A549 (cell line): Measurements from ENCODE around the gene RNF225. TPM values are rescaled to one million over a fixed set of nuclear protein-coding genes. Genes with fewer than 3 reads are reported as not detected.
"Not testable (repeated sequence)": the region's sequence is repeated elsewhere in the genome, so short reads cannot be mapped to it uniquely, and the experiment has no call there.

ENCODE experiments used
- ATAC-seq, 2 experiments: fragments of 200-7000 bp in 1 of 2; fragments of >200 bp in 1 of 2; cut with Nextera tagmentation in 1 of 2; cut with Tn5 transposase in 1 of 2; 3 replicates each; pipeline versions ENCODE4 v1.8.0 to v1.9.1; 2018 to 2020; ENCODE audit warnings: mild to moderate bottlenecking in 1 of 2, moderate library complexity in 1 of 2
- CTCF ChIA-PET: fragments of 300-600 bp; sonication (Branson Sonifier 250); formaldehyde crosslinking; extraction: SDS; loops from one replicate; lab custom pipeline; 2021; ENCODE audit warnings: antibody characterized with exemption, inconsistent platforms; lab: Yijun Ruan, JAX
- POLR2A ChIA-PET: fragments of 350-600 bp; formaldehyde crosslinking; extraction: SDS; loops from one replicate; lab custom pipeline; 2021; ENCODE audit warnings: antibody characterized with exemption, inconsistent platforms; lab: Yijun Ruan, JAX
- DNase-seq, 2 experiments: peaks; one replicate each; pipeline versions ENCODE4 v3.0.0 to v3.0.0-alpha.2; 2011 to 2016; ENCODE audit warnings: low read depth in 1 of 2, low spot score in 1 of 2
- FAIRE-seq: peaks from 2 replicates; lab custom pipeline; 2011; peaks lifted over from hg19 to GRCh38; lab: Jason Lieb, UNC
- H3K27ac ChIP-seq, 2 experiments: fragments of >200 bp; sonication (Bioruptor Twin); formaldehyde crosslinking; 3 replicates each; pipeline ENCODE4 v1.5.1; 2016 to 2017
- H3K4me1 ChIP-seq: fragments of >200 bp; sonication (Bioruptor Twin); formaldehyde crosslinking; 3 replicates; pipeline ENCODE4 v1.6.1; 2016
- H3K4me2 ChIP-seq: fragments of >200 bp; sonication (Bioruptor Twin); formaldehyde crosslinking; 3 replicates; pipeline ENCODE4 v1.6.1; 2016
- H3K4me3 ChIP-seq: fragments of >200 bp; sonication (Bioruptor Twin); formaldehyde crosslinking; 3 replicates; pipeline ENCODE4 v1.5.1; 2016
- H3K9me3 ChIP-seq: fragments of >200 bp; sonication (Bioruptor Twin); formaldehyde crosslinking; 3 replicates; pipeline ENCODE4 v1.6.1; 2016
- EP300 ChIP-seq, 2 experiments: fragments of >200 bp; sonication (Bioruptor Twin); formaldehyde crosslinking; IDR thresholded peaks; 2 replicates in 1 of 2; 3 replicates in 1 of 2; pipeline ENCODE4 v1.6.1; 2016 to 2017
- ESRRA ChIP-seq: fragments of 150-350 bp; IDR thresholded peaks from 2 replicates; pipeline ENCODE4 v1.6.1; 2014; ENCODE audit warnings: mild to moderate bottlenecking, low read length, borderline replicate concordance
- FOSB ChIP-seq: fragments of 250-450 bp; sonication (Bioruptor Pico); IDR thresholded peaks from 2 replicates; pipeline ENCODE4 v1.5.0; 2020; ENCODE audit warnings: mild to moderate bottlenecking, moderate library complexity
- FOXS1 ChIP-seq: fragments of 250-450 bp; sonication (Bioruptor Pico); IDR thresholded peaks from 2 replicates; pipeline ENCODE4 v1.5.0; 2020; ENCODE audit warnings: mild to moderate bottlenecking, moderate library complexity
- HDAC2 ChIP-seq: fragments of 200-600 bp; sonication (generic); IDR thresholded peaks from 2 replicates; pipeline ENCODE4 v1.6.1; 2016
- HEYL ChIP-seq: fragments of 250-450 bp; sonication (Bioruptor Pico); IDR thresholded peaks from 2 replicates; pipeline ENCODE4 v1.8.0; 2021; ENCODE audit warnings: mild to moderate bottlenecking, moderate library complexity
- HOXB13 ChIP-seq: fragments of 250-450 bp; sonication (Bioruptor Pico); IDR thresholded peaks from 2 replicates; pipeline ENCODE4 v1.5.0; 2020; ENCODE audit warnings: low read depth, mild to moderate bottlenecking, moderate library complexity
- JUN ChIP-seq, 2 experiments: fragments of >200 bp; sonication (Bioruptor Twin); formaldehyde crosslinking; IDR thresholded peaks; 2 replicates in 1 of 2; 3 replicates in 1 of 2; pipeline ENCODE4 v1.6.1; 2016 to 2017
- JUNB ChIP-seq: fragments of >200 bp; sonication (Bioruptor Twin); formaldehyde crosslinking; IDR thresholded peaks from 2 replicates; pipeline ENCODE4 v1.6.1; 2016
- KDM5A ChIP-seq: fragments of 200-600 bp; sonication (generic); IDR thresholded peaks from 2 replicates; pipeline ENCODE4 v1.6.1; 2016; ENCODE audit warnings: antibody characterized with exemption, mild to moderate bottlenecking
- MAFK ChIP-seq: fragments of 450-650 bp; IDR thresholded peaks from 2 replicates; pipeline ENCODE4 v1.6.1; 2014; ENCODE audit not compliant: partially characterized antibody
- MAZ ChIP-seq: fragments of 150-350 bp; IDR thresholded peaks from 2 replicates; pipeline ENCODE4 v1.6.1; 2014; ENCODE audit warnings: antibody characterized with exemption, low read depth, low read length, borderline replicate concordance
- POLR2A ChIP-seq: IDR thresholded peaks from 2 replicates; pipeline ENCODE4 v1.6.1; 2012; ENCODE audit warnings: mild to moderate bottlenecking, low read length
- RCOR1 ChIP-seq: fragments of 150-350 bp; IDR thresholded peaks from 2 replicates; pipeline ENCODE4 v1.6.1; 2014; ENCODE audit warnings: antibody characterized with exemption, low read length, low read depth
- SMC3 ChIP-seq: fragments of >200 bp; sonication (Bioruptor Twin); formaldehyde crosslinking; IDR thresholded peaks from 3 replicates; pipeline ENCODE4 v1.6.1; 2018; ENCODE audit warnings: inconsistent platforms
- TFCP2L1 ChIP-seq: fragments of 250-450 bp; sonication (Bioruptor Pico); IDR thresholded peaks from 2 replicates; pipeline ENCODE4 v1.5.0; 2021; ENCODE audit warnings: mild to moderate bottlenecking
- ZC3H11A ChIP-seq: fragments of 450-650 bp; IDR thresholded peaks from 2 replicates; pipeline ENCODE4 v1.6.1; 2014; ENCODE audit warnings: antibody characterized with exemption, mild to moderate bottlenecking
- ZFP36 ChIP-seq: fragments of 450-650 bp; IDR thresholded peaks from 2 replicates; pipeline ENCODE4 v1.6.1; 2014; ENCODE audit warnings: borderline replicate concordance; ENCODE audit not compliant: partially characterized antibody
- ZNF302 ChIP-seq: fragments of 250-450 bp; sonication (Bioruptor Pico); IDR thresholded peaks from 2 replicates; pipeline ENCODE4 v1.9.0; 2021; ENCODE audit warnings: inconsistent platforms, mild to moderate bottlenecking, moderate library complexity
- WGBS: methylation state at CpG from one replicate; pipeline ENCODE4 v1.1.6; 2017; ENCODE audit errors: missing lambda C conversion rate; 5-methylcytosine and 5-hydroxymethylcytosine counted together
- polyA plus RNA-seq, 4 experiments: library from polyadenylated mRNA; depleted of rRNA in 3 of 4; stranded (reverse); fragments of >200 nt; fragmentation: RNase III in 1 of 4; extraction: RNeasy Plus Mini Kit Qiagen cat#74134 plus additional on column Dnase treatment in 1 of 4; gene quantifications; 2 replicates in 3 of 4; 3 replicates in 1 of 4; pipeline ENCODE4 v1.2.3, GENCODE V29; 2011 to 2017
- TF ChIP-seq, protein P1 (sequence below): fragments of >200 bp; sonication (Bioruptor Twin); formaldehyde crosslinking; IDR thresholded peaks from 2 replicates; pipeline ENCODE4 v1.6.1; 2016
- TF ChIP-seq, protein P2 (sequence below): fragments of >200 bp; sonication (Bioruptor Twin); formaldehyde crosslinking; IDR thresholded peaks from 3 replicates; pipeline ENCODE4 v1.6.1; 2016
- TF ChIP-seq, protein P3 (sequence below): fragments of >200 bp; sonication (Bioruptor Twin); formaldehyde crosslinking; IDR thresholded peaks from 3 replicates; pipeline ENCODE4 v1.5.1; 2016
- TF ChIP-seq, protein P4 (sequence below): IDR thresholded peaks from 2 replicates; pipeline ENCODE4 v1.6.1; 2012
- TF ChIP-seq, protein P5 (sequence below): fragments of 200-600 bp; sonication (generic); IDR thresholded peaks from 2 replicates; pipeline ENCODE4 v1.6.1; 2016; ENCODE audit warnings: antibody characterized with exemption, mild to moderate bottlenecking, moderate library complexity

RNF225 gene
- polyA plus RNA-seq, 2 of the 4 experiments (the other 2 are of a cell fraction): not detected

DNA sequence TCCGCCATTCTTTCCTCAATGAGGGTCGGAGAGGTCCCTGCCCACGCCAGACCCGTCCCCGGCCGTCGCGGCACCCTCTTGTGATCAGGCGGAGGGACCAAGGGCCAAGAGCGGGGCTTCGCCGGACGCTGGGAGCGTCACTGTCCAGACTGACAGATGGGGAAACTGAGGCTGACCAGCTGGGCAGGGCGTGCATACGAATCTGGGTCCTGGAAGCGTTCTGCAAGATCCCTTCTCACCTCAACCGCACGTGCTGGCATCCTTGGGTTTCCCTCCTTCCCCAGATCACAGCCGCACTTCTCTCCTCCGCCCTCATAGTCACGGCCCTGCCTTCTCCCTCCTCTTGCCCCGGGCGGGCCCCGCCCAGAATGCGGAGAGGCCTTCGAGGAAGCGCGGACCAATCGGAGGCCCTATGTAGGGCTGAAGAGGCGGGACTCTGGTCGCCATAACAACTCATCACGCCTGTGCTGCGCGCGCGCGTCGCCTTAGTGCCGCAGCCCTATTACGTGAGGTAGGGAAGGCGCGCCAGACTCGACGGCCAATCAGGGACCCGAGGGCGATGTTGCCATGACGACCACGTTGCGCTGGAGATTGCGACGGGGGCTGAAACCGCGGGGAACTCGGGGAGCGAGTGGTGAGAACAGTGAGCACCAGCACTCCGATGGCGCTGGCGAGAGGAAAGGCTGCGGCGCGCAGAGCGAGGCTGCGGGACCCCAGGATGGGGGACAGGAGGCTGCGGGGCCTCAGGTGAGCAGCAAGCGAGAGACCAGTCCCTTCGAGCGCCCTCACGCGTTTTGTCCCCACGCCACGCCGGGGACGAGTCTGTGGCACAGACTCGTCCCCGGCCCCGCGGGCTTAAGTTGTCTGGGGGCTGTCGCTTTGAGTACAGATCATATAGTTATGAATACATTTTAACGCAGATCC lies 5.7 kb downstream of the RNF225 start (continued):
- TF ChIP-seq SMC3: no peak
- no peak for TF ChIP-seq ZNF302 (CRISPR knock-in tag)
- TF ChIP-seq RCOR1: no peak
- peak; percentile 95 for TF ChIP-seq POLR2A
- TF ChIP-seq HOXB13 (CRISPR knock-in tag): peak; percentile 58; the same call in 1 of the 2 replicates
- TF ChIP-seq TFCP2L1: no peak
- no peak for TF ChIP-seq FOXS1 (CRISPR knock-in tag)
- TF ChIP-seq, protein P1, sequence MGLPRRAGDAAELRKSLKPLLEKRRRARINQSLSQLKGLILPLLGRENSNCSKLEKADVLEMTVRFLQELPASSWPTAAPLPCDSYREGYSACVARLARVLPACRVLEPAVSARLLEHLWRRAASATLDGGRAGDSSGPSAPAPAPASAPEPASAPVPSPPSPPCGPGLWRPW: no peak
- TF ChIP-seq ESRRA: no peak
- no peak for TF ChIP-seq FOSB (CRISPR knock-in tag)
- no peak for TF ChIP-seq MAFK
- TF ChIP-seq, protein P2, sequence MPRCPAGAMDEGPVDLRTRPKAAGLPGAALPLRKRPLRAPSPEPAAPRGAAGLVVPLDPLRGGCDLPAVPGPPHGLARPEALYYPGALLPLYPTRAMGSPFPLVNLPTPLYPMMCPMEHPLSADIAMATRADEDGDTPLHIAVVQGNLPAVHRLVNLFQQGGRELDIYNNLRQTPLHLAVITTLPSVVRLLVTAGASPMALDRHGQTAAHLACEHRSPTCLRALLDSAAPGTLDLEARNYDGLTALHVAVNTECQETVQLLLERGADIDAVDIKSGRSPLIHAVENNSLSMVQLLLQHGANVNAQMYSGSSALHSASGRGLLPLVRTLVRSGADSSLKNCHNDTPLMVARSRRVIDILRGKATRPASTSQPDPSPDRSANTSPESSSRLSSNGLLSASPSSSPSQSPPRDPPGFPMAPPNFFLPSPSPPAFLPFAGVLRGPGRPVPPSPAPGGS: peak; percentile 85; the same call in 1 of the 3 replicates
- TF ChIP-seq JUN (IDR thresholded peaks at IDR 0.05): peak in 1 of 2 experiments; percentile 90; a peak in 3 of 5 replicates
- TF ChIP-seq, protein P3, sequence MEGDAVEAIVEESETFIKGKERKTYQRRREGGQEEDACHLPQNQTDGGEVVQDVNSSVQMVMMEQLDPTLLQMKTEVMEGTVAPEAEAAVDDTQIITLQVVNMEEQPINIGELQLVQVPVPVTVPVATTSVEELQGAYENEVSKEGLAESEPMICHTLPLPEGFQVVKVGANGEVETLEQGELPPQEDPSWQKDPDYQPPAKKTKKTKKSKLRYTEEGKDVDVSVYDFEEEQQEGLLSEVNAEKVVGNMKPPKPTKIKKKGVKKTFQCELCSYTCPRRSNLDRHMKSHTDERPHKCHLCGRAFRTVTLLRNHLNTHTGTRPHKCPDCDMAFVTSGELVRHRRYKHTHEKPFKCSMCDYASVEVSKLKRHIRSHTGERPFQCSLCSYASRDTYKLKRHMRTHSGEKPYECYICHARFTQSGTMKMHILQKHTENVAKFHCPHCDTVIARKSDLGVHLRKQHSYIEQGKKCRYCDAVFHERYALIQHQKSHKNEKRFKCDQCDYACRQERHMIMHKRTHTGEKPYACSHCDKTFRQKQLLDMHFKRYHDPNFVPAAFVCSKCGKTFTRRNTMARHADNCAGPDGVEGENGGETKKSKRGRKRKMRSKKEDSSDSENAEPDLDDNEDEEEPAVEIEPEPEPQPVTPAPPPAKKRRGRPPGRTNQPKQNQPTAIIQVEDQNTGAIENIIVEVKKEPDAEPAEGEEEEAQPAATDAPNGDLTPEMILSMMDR: no peak; the same call in 2 of the 3 replicates
- TF ChIP-seq, all 56 proteins: peak for 14

DNA sequence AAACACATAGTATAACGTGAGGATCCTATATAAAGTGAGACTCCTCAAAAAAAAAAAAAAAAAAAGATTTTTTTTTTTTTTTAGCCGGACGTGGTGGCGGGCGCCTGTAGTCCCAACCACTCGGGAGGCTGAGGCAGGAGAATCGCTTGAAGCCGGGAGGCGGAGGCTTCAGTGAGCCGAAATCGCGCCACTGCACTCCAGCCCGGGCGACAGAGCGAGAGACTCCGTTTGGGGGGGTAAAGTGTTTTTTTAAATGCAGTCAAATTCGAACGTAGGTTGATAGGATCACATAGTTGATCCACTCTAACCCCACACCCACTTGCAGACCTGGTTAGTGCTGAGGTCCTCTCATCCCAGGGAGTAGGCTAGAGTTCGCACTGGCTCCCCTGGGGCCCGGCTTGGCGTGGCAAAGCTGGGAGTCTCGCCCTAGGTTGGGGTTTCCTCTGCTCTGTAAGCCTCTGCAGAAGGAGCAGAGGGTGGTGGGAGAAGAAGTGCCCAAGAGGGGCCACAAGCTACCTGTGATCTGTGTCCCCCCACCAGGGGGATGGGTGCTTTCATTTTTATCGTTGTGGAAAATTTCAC lies 6.5 kb downstream of the RNF225 start:
- peak overlapping the region; percentile 83 for H3K4me2 ChIP-seq
- FAIRE-seq (no peak), DNase-seq (no peak), ATAC-seq (no peak)
- H3K27ac ChIP-seq: peak overlapping the region; percentile 86 to 91
- CTCF ChIA-PET: no interaction called here
- H3K4me1 ChIP-seq: peaks cover 19% of the 10 kb centered on the region
- POLR2A ChIA-PET: no interaction called here
- peak overlapping the region; percentile 73 for H3K4me3 ChIP-seq
- 27% methylated on average over 22 of the region's 23 CpGs for WGBS
- TF ChIP-seq ZC3H11A: no peak
- no peak for TF ChIP-seq KDM5A
- no peak for TF ChIP-seq MAZ
- TF ChIP-seq HDAC2: no peak
- TF ChIP-seq, protein P4, sequence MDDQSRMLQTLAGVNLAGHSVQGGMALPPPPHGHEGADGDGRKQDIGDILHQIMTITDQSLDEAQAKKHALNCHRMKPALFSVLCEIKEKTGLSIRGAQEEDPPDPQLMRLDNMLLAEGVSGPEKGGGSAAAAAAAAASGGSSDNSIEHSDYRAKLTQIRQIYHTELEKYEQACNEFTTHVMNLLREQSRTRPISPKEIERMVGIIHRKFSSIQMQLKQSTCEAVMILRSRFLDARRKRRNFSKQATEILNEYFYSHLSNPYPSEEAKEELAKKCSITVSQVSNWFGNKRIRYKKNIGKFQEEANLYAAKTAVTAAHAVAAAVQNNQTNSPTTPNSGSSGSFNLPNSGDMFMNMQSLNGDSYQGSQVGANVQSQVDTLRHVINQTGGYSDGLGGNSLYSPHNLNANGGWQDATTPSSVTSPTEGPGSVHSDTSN: no peak
- no peak for TF ChIP-seq ZFP36
- no peak for TF ChIP-seq HOXB13 (CRISPR knock-in tag)
- no peak for TF ChIP-seq ESRRA
- no peak for TF ChIP-seq JUNB
- no peak for TF ChIP-seq MAFK
- no peak for TF ChIP-seq EP300 (IDR thresholded peaks at IDR 0.05)
- no peak for TF ChIP-seq FOXS1 (CRISPR knock-in tag)
- TF ChIP-seq HEYL (CRISPR knock-in tag): no peak
- TF ChIP-seq, protein P5, sequence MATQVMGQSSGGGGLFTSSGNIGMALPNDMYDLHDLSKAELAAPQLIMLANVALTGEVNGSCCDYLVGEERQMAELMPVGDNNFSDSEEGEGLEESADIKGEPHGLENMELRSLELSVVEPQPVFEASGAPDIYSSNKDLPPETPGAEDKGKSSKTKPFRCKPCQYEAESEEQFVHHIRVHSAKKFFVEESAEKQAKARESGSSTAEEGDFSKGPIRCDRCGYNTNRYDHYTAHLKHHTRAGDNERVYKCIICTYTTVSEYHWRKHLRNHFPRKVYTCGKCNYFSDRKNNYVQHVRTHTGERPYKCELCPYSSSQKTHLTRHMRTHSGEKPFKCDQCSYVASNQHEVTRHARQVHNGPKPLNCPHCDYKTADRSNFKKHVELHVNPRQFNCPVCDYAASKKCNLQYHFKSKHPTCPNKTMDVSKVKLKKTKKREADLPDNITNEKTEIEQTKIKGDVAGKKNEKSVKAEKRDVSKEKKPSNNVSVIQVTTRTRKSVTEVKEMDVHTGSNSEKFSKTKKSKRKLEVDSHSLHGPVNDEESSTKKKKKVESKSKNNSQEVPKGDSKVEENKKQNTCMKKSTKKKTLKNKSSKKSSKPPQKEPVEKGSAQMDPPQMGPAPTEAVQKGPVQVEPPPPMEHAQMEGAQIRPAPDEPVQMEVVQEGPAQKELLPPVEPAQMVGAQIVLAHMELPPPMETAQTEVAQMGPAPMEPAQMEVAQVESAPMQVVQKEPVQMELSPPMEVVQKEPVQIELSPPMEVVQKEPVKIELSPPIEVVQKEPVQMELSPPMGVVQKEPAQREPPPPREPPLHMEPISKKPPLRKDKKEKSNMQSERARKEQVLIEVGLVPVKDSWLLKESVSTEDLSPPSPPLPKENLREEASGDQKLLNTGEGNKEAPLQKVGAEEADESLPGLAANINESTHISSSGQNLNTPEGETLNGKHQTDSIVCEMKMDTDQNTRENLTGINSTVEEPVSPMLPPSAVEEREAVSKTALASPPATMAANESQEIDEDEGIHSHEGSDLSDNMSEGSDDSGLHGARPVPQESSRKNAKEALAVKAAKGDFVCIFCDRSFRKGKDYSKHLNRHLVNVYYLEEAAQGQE: no peak
- no peaks in the 10 kb centered on the region for H3K9me3 ChIP-seq

DNA sequence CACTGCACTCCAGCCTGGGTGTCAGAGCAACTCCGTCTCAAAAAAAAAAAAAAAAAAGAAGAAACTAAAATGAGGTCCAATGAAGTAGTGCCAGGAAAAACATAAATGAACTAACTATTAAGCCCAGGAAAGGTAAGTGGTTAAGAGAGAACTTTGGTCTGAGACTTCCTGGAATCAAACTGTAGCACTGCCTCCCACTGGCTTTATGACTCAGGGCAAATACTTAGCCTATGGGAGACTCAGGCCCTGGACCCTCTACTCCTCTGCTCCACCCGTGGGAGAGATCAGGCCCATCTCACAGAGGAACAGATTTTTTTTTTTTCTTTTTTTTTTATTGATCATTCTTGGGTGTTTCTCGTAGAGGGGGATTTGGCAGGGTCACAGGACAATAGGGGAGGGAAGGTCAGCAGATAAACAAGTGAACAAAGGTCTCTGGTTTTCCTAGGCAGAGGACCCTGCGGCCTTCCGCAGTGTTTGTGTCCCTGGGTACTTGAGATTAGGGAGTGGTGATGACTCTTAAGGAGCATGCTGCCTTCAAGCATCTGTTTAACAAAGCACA lies 8.5 kb downstream of the RNF225 start:
- H3K4me2 ChIP-seq: peak overlapping the region; percentile 31; the same call in 2 of the 3 replicates
- H3K9me3 ChIP-seq, H3K4me3 ChIP-seq, ATAC-seq, H3K27ac ChIP-seq, POLR2A ChIA-PET, FAIRE-seq: not testable (repeated sequence)
- H3K4me1 ChIP-seq: peaks cover 25% of the 10 kb centered on the region
- DNase-seq: peak in 1 of 2 experiments; percentile 44
- WGBS: 59% methylated on average over 5 of the region's 5 CpGs
- CTCF ChIA-PET: interaction anchor here (1.2 kb wide), 1 partner anchor 115 kb away, joined by 5 read pairs; the partner anchor contains the start of gene ZBTB45
